ENCODE data around the gene TMEM225B.

GRCh38 chr7:99553039-99553438 is 45.0 kb upstream of the TMEM225B start:
- TF ChIP-seq CTCF (IDR thresholded peaks at IDR 0.05; ENCODE audit: borderline replicate concordance, extremely low read depth, low read length, poor library complexity, severe bottlenecking) (no peak), EZH2 (IDR thresholded peaks at IDR 0.05; ENCODE audit: borderline replicate concordance, low read depth, low read length, severe bottlenecking) (no peak)

Data from DND-41 (cell line).